Testis (tissue), 2 donors: Measurements from ENCODE around the gene ATP4B.

Experiments
- POLR2A ChIP-seq: fragments of 450-650 bp; IDR thresholded peaks from one replicate; pipeline ENCODE4 v1.6.1; 2017; ENCODE audit warnings: antibody characterized with exemption, mild to moderate bottlenecking, moderate library complexity
- TF ChIP-seq, protein P1 (sequence below), 3 experiments: fragments of 450-650 bp in 2 of 3; fragments of 200-600 bp in 1 of 3; sonication (generic) in 1 of 3; IDR thresholded peaks; one replicate each; pipeline ENCODE4 v1.5.1; 2016 to 2019; ENCODE audit warnings: antibody characterized with exemption in 3 of 3, mild to moderate bottlenecking in 2 of 3, moderate library complexity in 1 of 3

DNA sequence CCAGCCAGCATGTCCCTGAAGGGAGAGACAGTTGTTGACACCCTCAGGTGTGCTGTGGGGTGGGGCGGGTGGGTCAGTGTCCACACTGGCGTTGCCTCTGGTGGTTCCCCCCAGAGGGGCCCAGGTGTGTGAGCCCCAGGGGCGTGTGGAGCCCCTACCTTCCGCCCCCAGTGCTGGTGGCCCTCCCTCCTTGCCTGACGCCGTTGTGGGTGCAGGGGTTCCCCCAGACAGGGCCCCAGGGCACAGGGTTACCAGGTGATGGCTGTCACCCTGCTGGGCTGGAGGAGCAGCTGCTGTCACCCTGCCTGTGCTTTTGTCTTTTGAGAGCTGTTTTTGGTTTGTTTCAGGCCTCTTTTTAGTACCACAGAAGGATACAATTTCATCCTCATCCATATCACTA lies 27.2 kb downstream of the ATP4B start:
- TF ChIP-seq, protein P1, sequence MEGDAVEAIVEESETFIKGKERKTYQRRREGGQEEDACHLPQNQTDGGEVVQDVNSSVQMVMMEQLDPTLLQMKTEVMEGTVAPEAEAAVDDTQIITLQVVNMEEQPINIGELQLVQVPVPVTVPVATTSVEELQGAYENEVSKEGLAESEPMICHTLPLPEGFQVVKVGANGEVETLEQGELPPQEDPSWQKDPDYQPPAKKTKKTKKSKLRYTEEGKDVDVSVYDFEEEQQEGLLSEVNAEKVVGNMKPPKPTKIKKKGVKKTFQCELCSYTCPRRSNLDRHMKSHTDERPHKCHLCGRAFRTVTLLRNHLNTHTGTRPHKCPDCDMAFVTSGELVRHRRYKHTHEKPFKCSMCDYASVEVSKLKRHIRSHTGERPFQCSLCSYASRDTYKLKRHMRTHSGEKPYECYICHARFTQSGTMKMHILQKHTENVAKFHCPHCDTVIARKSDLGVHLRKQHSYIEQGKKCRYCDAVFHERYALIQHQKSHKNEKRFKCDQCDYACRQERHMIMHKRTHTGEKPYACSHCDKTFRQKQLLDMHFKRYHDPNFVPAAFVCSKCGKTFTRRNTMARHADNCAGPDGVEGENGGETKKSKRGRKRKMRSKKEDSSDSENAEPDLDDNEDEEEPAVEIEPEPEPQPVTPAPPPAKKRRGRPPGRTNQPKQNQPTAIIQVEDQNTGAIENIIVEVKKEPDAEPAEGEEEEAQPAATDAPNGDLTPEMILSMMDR (IDR thresholded peaks at IDR 0.05): no peak
- TF ChIP-seq POLR2A: no peak
